Fibroblast of the aortic adventitia (primary cell): ENCODE data around the gene RASL10A. TPM values are rescaled to one million over a fixed set of nuclear protein-coding genes. Genes with fewer than 3 reads are reported as not detected.

Experiments used
- DNase-seq: peaks from one replicate; pipeline ENCODE4 v3.0.0-alpha.2; 2010; ENCODE audit warnings: low read depth
- H3K4me3 ChIP-seq: 2 replicates; pipeline ENCODE4 v1.5.1; 2011; ENCODE audit warnings: low read depth, mild to moderate bottlenecking, control low read depth, low read length, moderate library complexity
- total RNA-seq: library from RNA; depleted of rRNA; stranded (reverse); fragments of >200 nt; gene quantifications from 2 replicates; pipeline ENCODE4 v1.2.3, GENCODE V29; 2012; ENCODE audit warnings: low replicate concordance
- TF ChIP-seq, protein P1 (sequence below): IDR thresholded peaks from 2 replicates; pipeline ENCODE4 v1.5.1; 2011; ENCODE audit warnings: mild to moderate bottlenecking, low read length, control low read depth, inconsistent platforms; ENCODE audit not compliant: insufficient read depth

The RASL10A gene
- total RNA-seq, 1 donor = not detected

DNA sequence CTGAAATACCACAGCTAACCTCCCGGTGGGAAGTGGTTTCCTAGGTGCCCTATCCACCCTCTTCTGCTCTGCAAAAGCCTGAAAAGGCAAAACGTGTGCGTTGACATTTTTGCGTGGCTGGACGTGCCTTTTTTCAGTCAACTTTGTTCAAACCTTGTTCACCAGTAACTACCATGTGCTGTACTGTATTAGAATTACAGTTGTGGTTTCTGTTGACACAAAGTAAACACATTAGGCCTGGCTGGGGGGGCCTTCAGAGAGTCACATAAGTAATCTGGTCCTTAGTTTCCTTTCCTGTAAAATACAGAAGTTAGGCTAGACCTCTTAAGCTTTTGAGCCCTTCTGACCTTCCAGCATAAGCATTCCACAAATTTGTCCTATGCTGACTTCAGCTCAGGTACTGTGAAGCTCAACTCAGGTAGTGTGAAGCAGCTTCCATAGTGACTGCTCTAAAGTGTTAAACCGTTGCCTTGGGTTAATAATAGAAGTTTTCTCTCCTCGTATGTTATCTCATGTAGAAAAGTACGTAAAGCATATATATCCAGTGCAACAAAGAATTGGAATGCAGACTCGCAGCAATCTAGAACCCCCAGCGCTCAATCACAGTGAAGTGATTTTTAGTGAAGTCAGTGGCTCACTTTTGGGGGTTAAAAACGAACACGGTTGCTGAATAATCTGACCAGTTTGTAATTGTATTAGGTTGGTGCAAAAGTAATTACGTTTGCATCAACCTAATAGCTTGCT lies 45.6 kb downstream of the RASL10A start:
- TF ChIP-seq, protein P1, sequence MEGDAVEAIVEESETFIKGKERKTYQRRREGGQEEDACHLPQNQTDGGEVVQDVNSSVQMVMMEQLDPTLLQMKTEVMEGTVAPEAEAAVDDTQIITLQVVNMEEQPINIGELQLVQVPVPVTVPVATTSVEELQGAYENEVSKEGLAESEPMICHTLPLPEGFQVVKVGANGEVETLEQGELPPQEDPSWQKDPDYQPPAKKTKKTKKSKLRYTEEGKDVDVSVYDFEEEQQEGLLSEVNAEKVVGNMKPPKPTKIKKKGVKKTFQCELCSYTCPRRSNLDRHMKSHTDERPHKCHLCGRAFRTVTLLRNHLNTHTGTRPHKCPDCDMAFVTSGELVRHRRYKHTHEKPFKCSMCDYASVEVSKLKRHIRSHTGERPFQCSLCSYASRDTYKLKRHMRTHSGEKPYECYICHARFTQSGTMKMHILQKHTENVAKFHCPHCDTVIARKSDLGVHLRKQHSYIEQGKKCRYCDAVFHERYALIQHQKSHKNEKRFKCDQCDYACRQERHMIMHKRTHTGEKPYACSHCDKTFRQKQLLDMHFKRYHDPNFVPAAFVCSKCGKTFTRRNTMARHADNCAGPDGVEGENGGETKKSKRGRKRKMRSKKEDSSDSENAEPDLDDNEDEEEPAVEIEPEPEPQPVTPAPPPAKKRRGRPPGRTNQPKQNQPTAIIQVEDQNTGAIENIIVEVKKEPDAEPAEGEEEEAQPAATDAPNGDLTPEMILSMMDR = no peak
- H3K4me3 ChIP-seq = peak overlapping the region; percentile 92
- DNase-seq = peak; percentile 16

GRCh38 chr22:29269230-29269604 lies 46.3 kb downstream of the RASL10A start:
- DNase-seq = peak; percentile 23
- TF ChIP-seq, protein P1 = no peak

DNA sequence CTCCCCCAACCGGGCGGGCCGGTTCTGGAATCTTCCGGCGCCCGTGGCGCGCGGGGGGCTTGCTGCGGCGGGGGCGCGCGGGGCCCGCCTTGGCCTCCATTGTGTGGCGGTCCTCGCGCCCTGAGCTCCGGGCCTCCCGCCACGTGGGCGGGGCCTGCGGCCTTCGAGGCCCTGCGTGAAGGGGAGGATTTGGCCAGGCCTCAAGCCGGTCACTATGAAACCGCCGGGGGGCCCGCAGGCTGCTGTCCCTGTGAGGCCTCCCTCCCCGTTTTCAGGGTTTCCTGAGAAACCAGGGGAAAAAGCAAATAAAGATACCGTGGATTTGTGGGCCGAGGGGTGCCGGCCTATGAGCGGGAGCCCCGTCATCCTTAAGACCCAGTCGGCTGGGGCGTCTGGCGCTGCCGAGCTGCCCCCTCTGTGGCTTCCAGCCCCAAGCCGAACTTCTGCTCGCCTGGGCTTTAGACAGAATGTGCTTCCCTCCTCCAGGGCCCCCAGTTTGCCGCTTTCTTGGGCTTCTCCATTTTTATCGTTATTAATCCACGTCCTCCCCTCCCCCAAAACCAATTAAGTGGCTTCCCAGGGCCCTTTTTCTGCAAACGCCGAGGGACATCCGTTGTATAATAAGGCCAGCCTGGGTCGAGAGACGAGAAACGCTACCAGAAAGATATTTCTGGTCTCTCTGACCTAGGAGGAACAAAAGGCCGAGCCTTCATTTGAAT lies 46.8 kb downstream of the RASL10A start:
- peak overlapping the region; percentile 92 for H3K4me3 ChIP-seq
- DNase-seq = peak; percentile 69
- TF ChIP-seq, protein P1 = no peak

More at GRCh38 chr22:29269230-29269604, 46.3 kb downstream of the RASL10A start:
- H3K4me3 ChIP-seq = peak overlapping the region; percentile 92

DNA sequence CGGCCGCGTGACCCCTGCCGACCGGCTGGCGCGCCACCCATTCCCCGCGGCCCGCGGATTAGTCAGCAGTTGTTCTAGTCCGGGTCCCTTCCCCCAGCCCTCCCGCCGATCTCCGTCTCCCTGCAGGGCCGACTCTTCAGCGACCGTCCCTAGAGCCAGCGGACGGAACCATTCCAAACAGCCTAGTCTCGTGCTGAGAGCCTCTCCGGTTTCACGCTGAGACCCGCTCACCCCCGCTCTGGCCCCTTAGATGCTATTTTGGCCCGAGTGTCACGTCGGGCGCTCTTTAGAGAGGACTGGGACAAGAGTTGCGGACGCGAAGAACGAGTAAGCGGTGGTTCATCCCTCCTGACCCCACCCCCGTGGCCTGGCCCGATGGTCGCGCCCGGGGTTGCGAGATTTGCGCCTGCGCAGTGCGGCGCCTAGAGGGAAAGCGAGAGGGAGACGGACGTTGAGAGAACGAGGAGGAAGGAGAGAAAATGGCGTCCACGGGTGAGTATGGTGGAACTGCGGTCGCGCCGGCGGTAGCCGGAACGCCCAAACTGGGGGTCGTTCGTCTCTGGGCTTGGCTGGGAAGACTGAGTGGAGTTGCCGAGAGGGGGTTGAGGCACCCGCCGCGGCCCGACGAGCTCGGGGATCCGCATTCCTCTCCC lies 47.5 kb downstream of the RASL10A start, which contains the start of the genes EWSR1 and RHBDD3:
Gene EWSR1 (plus strand): TSS at position 411 of the 653 bp plus-strand sequence. CDS start 69 bp downstream, at position 480.
Gene RHBDD3 (minus strand): TSS at position 124 of the 653 bp plus-strand sequence. CDS start 2,355 bp downstream, outside the sequence.
- H3K4me3 ChIP-seq = peak within 1 kb of the TSS; percentile 92
- DNase-seq = peak; percentile 97
- TF ChIP-seq, protein P1 = no peak

DNA sequence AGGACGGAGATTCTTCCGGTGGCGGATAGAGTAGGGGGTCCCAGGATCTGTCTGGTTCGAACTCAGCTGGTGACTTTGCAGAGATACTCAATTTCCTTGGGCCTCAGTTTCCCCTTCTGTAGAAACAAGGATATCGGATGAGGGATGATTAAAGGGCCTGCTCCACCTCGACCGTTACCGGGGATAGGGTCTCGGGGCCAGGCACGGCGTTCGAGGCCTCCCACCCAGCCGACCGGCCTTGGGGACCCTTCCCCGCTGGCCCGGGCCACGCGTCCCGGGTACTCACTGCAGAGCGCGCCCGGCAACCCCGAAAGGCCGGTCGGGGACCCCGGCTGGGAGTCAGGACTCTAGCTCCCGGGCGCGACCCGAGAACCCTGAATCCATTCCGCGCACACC lies 48.0 kb downstream of the RASL10A start:
- H3K4me3 ChIP-seq = peak overlapping the region; percentile 92
- no peak for DNase-seq
- TF ChIP-seq, protein P1 = no peak

- DNase-seq = peak; percentile 21
- TF ChIP-seq, protein P1 = no peak
- H3K4me3 ChIP-seq = peak overlapping the region; percentile 92
Measured at GRCh38 chr22:29266564-29267461, 48.7 kb downstream of the RASL10A start.
